H9 (cell line): ENCODE data around the gene PASK. TPM values are rescaled to one million over a fixed set of nuclear protein-coding genes. Genes with fewer than 3 reads are reported as not detected.

ENCODE experiments used
- DNase-seq: peaks from one replicate; pipeline ENCODE4 v3.0.0-alpha.2; 2017
- H2AFZ ChIP-seq: one replicate; pipeline ENCODE4 v1.6.1; 2013; ENCODE audit warnings: mild to moderate bottlenecking, low read length, control low read depth, moderate library complexity
- H2AK5ac ChIP-seq: 2 replicates; pipeline ENCODE4 v1.6.1; 2013; ENCODE audit warnings: low read length, control low read depth, mixed read lengths; ENCODE audit not compliant: insufficient read length
- H2BK120ac ChIP-seq: one replicate; pipeline ENCODE4 v1.6.1; 2013; ENCODE audit warnings: low read depth, mild to moderate bottlenecking, low read length, control low read depth, inconsistent platforms; ENCODE audit not compliant: poor library complexity, severe bottlenecking
- H2BK12ac ChIP-seq: 2 replicates; pipeline ENCODE4 v1.6.1; 2013; ENCODE audit warnings: low read length, control low read depth, mixed read lengths, low read depth; ENCODE audit not compliant: insufficient read length
- H2BK15ac ChIP-seq: 2 replicates; pipeline ENCODE4 v1.6.1; 2013; ENCODE audit warnings: low read depth, low read length, control low read depth
- H2BK20ac ChIP-seq: one replicate; pipeline ENCODE4 v1.6.1; 2013; ENCODE audit warnings: low read depth, mild to moderate bottlenecking, low read length, control low read depth, inconsistent platforms; ENCODE audit not compliant: poor library complexity, severe bottlenecking
- H2BK5ac ChIP-seq: 2 replicates; pipeline ENCODE4 v1.6.1; 2013; ENCODE audit warnings: low read length, control low read depth, mixed read lengths; ENCODE audit not compliant: insufficient read length
- H3K14ac ChIP-seq: 2 replicates; pipeline ENCODE4 v1.6.1; 2013; ENCODE audit warnings: low read length, control low read depth; ENCODE audit not compliant: insufficient read depth
- H3K18ac ChIP-seq: 2 replicates; pipeline ENCODE4 v1.6.1; 2013; ENCODE audit warnings: low read depth, mild to moderate bottlenecking, mixed read lengths, low read length, control low read depth; ENCODE audit not compliant: insufficient read length
- H3K23ac ChIP-seq: 2 replicates; pipeline ENCODE4 v1.6.1; 2013; ENCODE audit warnings: low read length, control low read depth, mixed read lengths, low read depth; ENCODE audit not compliant: insufficient read length
- H3K23me2 ChIP-seq: 2 replicates; pipeline ENCODE4 v1.6.1; 2013; ENCODE audit warnings: low read depth, mild to moderate bottlenecking, mixed read lengths, low read length, control low read depth; ENCODE audit not compliant: insufficient read length, poor library complexity, severe bottlenecking
- H3K27ac ChIP-seq: 2 replicates; pipeline ENCODE4 v1.5.1; 2013; ENCODE audit warnings: low read length, control low read depth, mixed read lengths, low read depth; ENCODE audit not compliant: insufficient read length
- H3K27me3 ChIP-seq: 2 replicates; pipeline ENCODE4 v1.6.1; 2013; ENCODE audit warnings: low read length, control low read depth, inconsistent platforms; ENCODE audit not compliant: insufficient read depth
- H3K4ac ChIP-seq: 2 replicates; pipeline ENCODE4 v1.6.1; 2013; ENCODE audit warnings: low read depth, mild to moderate bottlenecking, control low read depth, inconsistent platforms, low read length, moderate library complexity
- H3K4me1 ChIP-seq: 2 replicates; pipeline ENCODE4 v1.6.1; 2013; ENCODE audit warnings: low read length, control low read depth, inconsistent platforms; ENCODE audit not compliant: insufficient read depth
- H3K4me2 ChIP-seq: 2 replicates; pipeline ENCODE4 v1.6.1; 2013; ENCODE audit warnings: low read length, control low read depth, mixed read lengths; ENCODE audit not compliant: insufficient read length, insufficient read depth
- H3K56ac ChIP-seq: 2 replicates; pipeline ENCODE4 v1.6.1; 2013; ENCODE audit warnings: low read depth, mild to moderate bottlenecking, mixed read lengths, low read length, control low read depth; ENCODE audit not compliant: insufficient read length
- H3K79me1 ChIP-seq: 2 replicates; pipeline ENCODE4 v1.6.1; 2013; ENCODE audit warnings: low read depth, mild to moderate bottlenecking, moderate library complexity, low read length, control low read depth, inconsistent platforms; ENCODE audit not compliant: insufficient read depth, poor library complexity, severe bottlenecking
- H3K79me2 ChIP-seq: 2 replicates; pipeline ENCODE4 v1.6.1; 2013; ENCODE audit warnings: low read length, control low read depth, inconsistent platforms; ENCODE audit not compliant: insufficient read depth
- H3K9ac ChIP-seq: 2 replicates; pipeline ENCODE4 v1.6.1; 2013; ENCODE audit warnings: low read length, control low read depth, mixed read lengths; ENCODE audit not compliant: insufficient read length; ENCODE audit errors: extremely low read depth
- H3K9me3 ChIP-seq: one replicate; pipeline ENCODE4 v1.6.1; 2013; ENCODE audit warnings: low read depth, low read length, inconsistent platforms; ENCODE audit not compliant: control insufficient read depth
- H3T11ph ChIP-seq: one replicate; pipeline ENCODE4 v1.6.1; 2013; ENCODE audit warnings: mild to moderate bottlenecking, low read length, control low read depth, inconsistent platforms
- H4K20me1 ChIP-seq: one replicate; pipeline ENCODE4 v1.6.1; 2013; ENCODE audit not compliant: control insufficient read depth, insufficient read length, insufficient read depth
- H4K5ac ChIP-seq: 2 replicates; pipeline ENCODE4 v1.6.1; 2013; ENCODE audit warnings: low read depth, mild to moderate bottlenecking, mixed read lengths, low read length, control low read depth; ENCODE audit not compliant: insufficient read length
- H4K8ac ChIP-seq: replicated peaks from 2 replicates; pipeline ENCODE4 v1.6.1; 2013; ENCODE audit warnings: low read length, control low read depth, mixed read lengths, low read depth; ENCODE audit not compliant: insufficient read length
- H4K91ac ChIP-seq: 2 replicates; pipeline ENCODE4 v1.6.1; 2013; ENCODE audit warnings: low read depth, mild to moderate bottlenecking, moderate library complexity, mixed read lengths, low read length, control low read depth; ENCODE audit not compliant: insufficient read length
- H3K27ac Mint-ChIP-seq, 3 experiments: 2 replicates in 2 of 3; 3 replicates in 1 of 3; pipeline ENCODE4 v1.8.0; 2020 to 2021; ENCODE audit warnings: mixed read lengths in 3 of 3, mild to moderate bottlenecking in 1 of 3, moderate library complexity in 1 of 3
- H3K27me3 Mint-ChIP-seq: 2 replicates; pipeline ENCODE4 v1.8.0; 2021; ENCODE audit warnings: low read depth, mild to moderate bottlenecking, moderate library complexity, mixed read lengths
- H3K36me3 Mint-ChIP-seq, 3 experiments: 2 replicates in 2 of 3; 3 replicates in 1 of 3; pipeline ENCODE4 v1.8.0; 2020 to 2021; ENCODE audit warnings: low read depth in 3 of 3, mixed read lengths in 3 of 3; ENCODE audit not compliant: insufficient read depth in 1 of 3
- H3K4me1 Mint-ChIP-seq, 2 experiments: 2 replicates each; pipeline ENCODE4 v1.8.0; 2020; ENCODE audit warnings: mixed read lengths in 2 of 2
- H3K4me3 Mint-ChIP-seq, 2 experiments: 2 replicates in 1 of 2; 3 replicates in 1 of 2; pipeline ENCODE4 v1.8.0; 2020 to 2021; ENCODE audit warnings: mild to moderate bottlenecking in 2 of 2, mixed read lengths in 2 of 2, moderate library complexity in 1 of 2
- H3K9me3 Mint-ChIP-seq, 2 experiments: 2 replicates in 1 of 2; 3 replicates in 1 of 2; pipeline ENCODE4 v1.8.0; 2020; ENCODE audit warnings: mild to moderate bottlenecking in 2 of 2, mixed read lengths in 2 of 2, moderate library complexity in 1 of 2
- WGBS: extraction: QIAGEN DNeasy Blood & Tissue Kit; methylation state at CpG from one replicate; pipeline ENCODE4 v1.1.7; 2013; ENCODE audit warnings: missing lambda C conversion rate, low lambda C conversion rate, mixed read lengths; ENCODE audit not compliant: insufficient read length; ENCODE audit errors: extremely low coverage; 5-methylcytosine and 5-hydroxymethylcytosine counted together
- total RNA-seq: library from RNA; stranded (reverse); gene quantifications from 2 replicates; pipeline ENCODE4 v1.2.1, GENCODE V29; 2021
- TF ChIP-seq, protein P1 (sequence below): fragments of 200-600 bp; sonication (generic); conservative IDR thresholded peaks from 3 replicates; pipeline ENCODE4 v1.8.0; 2021; ENCODE audit warnings: antibody characterized with exemption, mild to moderate bottlenecking

Gene PASK
- total RNA-seq, 1 experiment from 2014 or later, result 68.0 TPM

- no CpG with 5 or more reads among the region's 6 CpGs for WGBS
- Histone ChIP-seq H4K91ac (no peak overlapping the region), H3T11ph (no peak overlapping the region), H3K79me1 (no peaks in the 10 kb centered on the region), H2BK12ac (no peak overlapping the region), H2AFZ (no peak overlapping the region), H3K27me3 (no peaks in the 10 kb centered on the region), H3K79me2 (no peaks in the 10 kb centered on the region), H3K14ac (no peak overlapping the region), H2BK120ac (no peak overlapping the region), H4K20me1 (no peaks in the 10 kb centered on the region), H3K56ac (no peak overlapping the region), H4K8ac (no peak overlapping the region), H3K9me3 (no peaks in the 10 kb centered on the region), H3K9ac (no peak overlapping the region), H2BK15ac (no peak overlapping the region), H3K4me1 (no peaks in the 10 kb centered on the region), H3K4ac (no peak overlapping the region), H2AK5ac (no peak overlapping the region), H3K27ac (no peak overlapping the region), H3K23ac (no peak overlapping the region), H3K23me2 (no peaks in the 10 kb centered on the region), H3K18ac (no peak overlapping the region), H2BK5ac (no peak overlapping the region), H4K5ac (no peak overlapping the region), H3K4me2 (no peak overlapping the region), H2BK20ac (no peak overlapping the region)
- TF ChIP-seq, protein P1, sequence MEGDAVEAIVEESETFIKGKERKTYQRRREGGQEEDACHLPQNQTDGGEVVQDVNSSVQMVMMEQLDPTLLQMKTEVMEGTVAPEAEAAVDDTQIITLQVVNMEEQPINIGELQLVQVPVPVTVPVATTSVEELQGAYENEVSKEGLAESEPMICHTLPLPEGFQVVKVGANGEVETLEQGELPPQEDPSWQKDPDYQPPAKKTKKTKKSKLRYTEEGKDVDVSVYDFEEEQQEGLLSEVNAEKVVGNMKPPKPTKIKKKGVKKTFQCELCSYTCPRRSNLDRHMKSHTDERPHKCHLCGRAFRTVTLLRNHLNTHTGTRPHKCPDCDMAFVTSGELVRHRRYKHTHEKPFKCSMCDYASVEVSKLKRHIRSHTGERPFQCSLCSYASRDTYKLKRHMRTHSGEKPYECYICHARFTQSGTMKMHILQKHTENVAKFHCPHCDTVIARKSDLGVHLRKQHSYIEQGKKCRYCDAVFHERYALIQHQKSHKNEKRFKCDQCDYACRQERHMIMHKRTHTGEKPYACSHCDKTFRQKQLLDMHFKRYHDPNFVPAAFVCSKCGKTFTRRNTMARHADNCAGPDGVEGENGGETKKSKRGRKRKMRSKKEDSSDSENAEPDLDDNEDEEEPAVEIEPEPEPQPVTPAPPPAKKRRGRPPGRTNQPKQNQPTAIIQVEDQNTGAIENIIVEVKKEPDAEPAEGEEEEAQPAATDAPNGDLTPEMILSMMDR, result no peak
- Mint-ChIP-seq H3K27me3 (no peaks in the 10 kb centered on the region), H3K27ac (peak overlapping the region in 2 of 3 experiments; percentile 86 to 88; a peak in 5 of 7 replicates), H3K9me3 (no peaks in the 10 kb centered on the region), H3K36me3 (peaks cover 10 to 50% (median 47%) of the 10 kb centered on the region in 3 experiments; a peak in 6 of 7 replicates), H3K4me1 (no peaks in the 10 kb centered on the region), H3K4me3 (no peak overlapping the region)
- DNase-seq, result no peak
Observed at GRCh38 chr2:241142063-241142462, 7.2 kb downstream of the PASK start.
